Liver (tissue), 3 donors: ENCODE data around the gene IRF9.

Source experiments
- ATF3 ChIP-seq: IDR thresholded peaks from 2 replicates; pipeline ENCODE4 v1.6.1; 2016; ENCODE audit warnings: antibody characterized with exemption
- FOXA1 ChIP-seq: IDR thresholded peaks from 2 replicates; pipeline ENCODE4 v1.6.1; 2016; ENCODE audit warnings: antibody characterized with exemption
- GABPA ChIP-seq, 2 donors: IDR thresholded peaks in 1 of 2; conservative IDR thresholded peaks in 1 of 2; 2 replicates each; pipeline ENCODE4 v1.6.1; 2016; ENCODE audit warnings: antibody characterized with exemption in 2 of 2, mild to moderate bottlenecking in 1 of 2, moderate library complexity in 1 of 2
- JUND ChIP-seq, 2 donors: IDR thresholded peaks; 2 replicates each; pipeline ENCODE4 v1.6.1; 2016; ENCODE audit warnings: antibody characterized with exemption in 2 of 2
- RXRA ChIP-seq, 2 donors: IDR thresholded peaks; 2 replicates each; pipeline ENCODE4 v1.6.1; 2017 to 2018; ENCODE audit warnings: antibody characterized with exemption in 2 of 2, mild to moderate bottlenecking in 1 of 2
- SP1 ChIP-seq: IDR thresholded peaks from 2 replicates; pipeline ENCODE4 v1.6.1; 2018; ENCODE audit warnings: antibody characterized with exemption, mild to moderate bottlenecking
- YY1 ChIP-seq: IDR thresholded peaks from 2 replicates; pipeline ENCODE4 v1.6.1; 2016; ENCODE audit warnings: antibody characterized with exemption, mild to moderate bottlenecking
- ZBTB33 ChIP-seq: IDR thresholded peaks from 2 replicates; pipeline ENCODE4 v1.6.1; 2016; ENCODE audit warnings: antibody characterized with exemption
- TF ChIP-seq, protein P1 (sequence below): fragments of 150-350 bp; IDR thresholded peaks from 2 replicates; pipeline ENCODE4 v1.5.1; 2017; ENCODE audit warnings: improper control_type of control experiment, low read depth, low read length; ENCODE audit not compliant: missing input control
- TF ChIP-seq, protein P2 (sequence below): IDR thresholded peaks from 2 replicates; pipeline ENCODE4 v1.6.1; 2016; ENCODE audit warnings: antibody characterized with exemption
- TF ChIP-seq, protein P3 (sequence below): IDR thresholded peaks from 2 replicates; pipeline ENCODE4 v1.6.1; 2016; ENCODE audit warnings: antibody characterized with exemption, mild to moderate bottlenecking
- donor health status: healthy.
- donor health status: healthy.

GRCh38 chr14:24138396-24139271, 22.4 kb upstream of the IRF9 start:
- TF ChIP-seq, protein P1, sequence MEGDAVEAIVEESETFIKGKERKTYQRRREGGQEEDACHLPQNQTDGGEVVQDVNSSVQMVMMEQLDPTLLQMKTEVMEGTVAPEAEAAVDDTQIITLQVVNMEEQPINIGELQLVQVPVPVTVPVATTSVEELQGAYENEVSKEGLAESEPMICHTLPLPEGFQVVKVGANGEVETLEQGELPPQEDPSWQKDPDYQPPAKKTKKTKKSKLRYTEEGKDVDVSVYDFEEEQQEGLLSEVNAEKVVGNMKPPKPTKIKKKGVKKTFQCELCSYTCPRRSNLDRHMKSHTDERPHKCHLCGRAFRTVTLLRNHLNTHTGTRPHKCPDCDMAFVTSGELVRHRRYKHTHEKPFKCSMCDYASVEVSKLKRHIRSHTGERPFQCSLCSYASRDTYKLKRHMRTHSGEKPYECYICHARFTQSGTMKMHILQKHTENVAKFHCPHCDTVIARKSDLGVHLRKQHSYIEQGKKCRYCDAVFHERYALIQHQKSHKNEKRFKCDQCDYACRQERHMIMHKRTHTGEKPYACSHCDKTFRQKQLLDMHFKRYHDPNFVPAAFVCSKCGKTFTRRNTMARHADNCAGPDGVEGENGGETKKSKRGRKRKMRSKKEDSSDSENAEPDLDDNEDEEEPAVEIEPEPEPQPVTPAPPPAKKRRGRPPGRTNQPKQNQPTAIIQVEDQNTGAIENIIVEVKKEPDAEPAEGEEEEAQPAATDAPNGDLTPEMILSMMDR, result no peak
- TF ChIP-seq, protein P2, sequence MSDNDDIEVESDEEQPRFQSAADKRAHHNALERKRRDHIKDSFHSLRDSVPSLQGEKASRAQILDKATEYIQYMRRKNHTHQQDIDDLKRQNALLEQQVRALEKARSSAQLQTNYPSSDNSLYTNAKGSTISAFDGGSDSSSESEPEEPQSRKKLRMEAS, result no peak
- TF ChIP-seq JUND (IDR thresholded peaks at IDR 0.05) (no peak), FOXA1 (no peak), YY1 (no peak), RXRA (IDR thresholded peaks at IDR 0.05) (no peak), ZBTB33 (no peak), ATF3 (no peak), SP1 (no peak), GABPA (IDR thresholded peaks at IDR 0.05 in 1 of 2, conservative IDR thresholded peaks at IDR 0.05 in 1 of 2) (no peak)
- TF ChIP-seq, protein P3, sequence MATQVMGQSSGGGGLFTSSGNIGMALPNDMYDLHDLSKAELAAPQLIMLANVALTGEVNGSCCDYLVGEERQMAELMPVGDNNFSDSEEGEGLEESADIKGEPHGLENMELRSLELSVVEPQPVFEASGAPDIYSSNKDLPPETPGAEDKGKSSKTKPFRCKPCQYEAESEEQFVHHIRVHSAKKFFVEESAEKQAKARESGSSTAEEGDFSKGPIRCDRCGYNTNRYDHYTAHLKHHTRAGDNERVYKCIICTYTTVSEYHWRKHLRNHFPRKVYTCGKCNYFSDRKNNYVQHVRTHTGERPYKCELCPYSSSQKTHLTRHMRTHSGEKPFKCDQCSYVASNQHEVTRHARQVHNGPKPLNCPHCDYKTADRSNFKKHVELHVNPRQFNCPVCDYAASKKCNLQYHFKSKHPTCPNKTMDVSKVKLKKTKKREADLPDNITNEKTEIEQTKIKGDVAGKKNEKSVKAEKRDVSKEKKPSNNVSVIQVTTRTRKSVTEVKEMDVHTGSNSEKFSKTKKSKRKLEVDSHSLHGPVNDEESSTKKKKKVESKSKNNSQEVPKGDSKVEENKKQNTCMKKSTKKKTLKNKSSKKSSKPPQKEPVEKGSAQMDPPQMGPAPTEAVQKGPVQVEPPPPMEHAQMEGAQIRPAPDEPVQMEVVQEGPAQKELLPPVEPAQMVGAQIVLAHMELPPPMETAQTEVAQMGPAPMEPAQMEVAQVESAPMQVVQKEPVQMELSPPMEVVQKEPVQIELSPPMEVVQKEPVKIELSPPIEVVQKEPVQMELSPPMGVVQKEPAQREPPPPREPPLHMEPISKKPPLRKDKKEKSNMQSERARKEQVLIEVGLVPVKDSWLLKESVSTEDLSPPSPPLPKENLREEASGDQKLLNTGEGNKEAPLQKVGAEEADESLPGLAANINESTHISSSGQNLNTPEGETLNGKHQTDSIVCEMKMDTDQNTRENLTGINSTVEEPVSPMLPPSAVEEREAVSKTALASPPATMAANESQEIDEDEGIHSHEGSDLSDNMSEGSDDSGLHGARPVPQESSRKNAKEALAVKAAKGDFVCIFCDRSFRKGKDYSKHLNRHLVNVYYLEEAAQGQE, result no peak
